ENCODE results near the gene TMC8. TPM values are rescaled to one million over a fixed set of nuclear protein-coding genes. Genes with fewer than 3 reads are reported as not detected.

The TMC8 gene
- polyA plus RNA-seq, 1 of the 3 experiments (the other 2 are of a cell fraction), result 0.18 TPM

- TF ChIP-seq TCF12 (IDR thresholded peaks at IDR 0.05), result no peak
- TF ChIP-seq FOXJ3 (CRISPR knock-in tag; IDR thresholded peaks at IDR 0.05), result no peak
- TF ChIP-seq RFX5 (IDR thresholded peaks at IDR 0.05; ENCODE audit: low read length), result no peak
- TF ChIP-seq NRF1 (IDR thresholded peaks at IDR 0.05; ENCODE audit: low read depth, low read length), result no peak
- TF ChIP-seq POLR2AphosphoS5 (IDR thresholded peaks at IDR 0.05; ENCODE audit: low read depth, low read length), result 0 out of 2 replicates have a peak, but pooled peaks have one; percentile 7
- TF ChIP-seq PBX3 (IDR thresholded peaks at IDR 0.05), result no peak
- TF ChIP-seq RXRA (IDR thresholded peaks at IDR 0.05; ENCODE audit: borderline replicate concordance, low read depth), result no peak
- TF ChIP-seq MEF2A (IDR thresholded peaks at IDR 0.05; ENCODE audit: borderline replicate concordance, low read depth), result no peak
- H3K9me3 ChIP-seq, result no peaks in the 10 kb centered on the region
- no peaks in the 10 kb centered on the region for H3K27me3 ChIP-seq (ENCODE audit: insufficient read depth)
- peaks cover 13% of the 10 kb centered on the region for H3F3A ChIP-seq (replicated peaks; ENCODE audit: insufficient read depth)
- 92% methylated on average over 14 of the region's 15 CpGs for WGBS (ENCODE audit: low lambda C conversion rate)
- peaks cover 14% of the 10 kb centered on the region; the same call in 1 of the 2 replicates for H4K20me1 ChIP-seq (ENCODE audit: insufficient read depth)
- H3K79me2 ChIP-seq (ENCODE audit: insufficient read depth), result no peaks in the 10 kb centered on the region
- peaks cover 0 to 23% of the 10 kb centered on the region in 2 experiments for H3K36me3 ChIP-seq (replicated peaks in 1 of 2; ENCODE audit: control insufficient read depth in 1 of 2, insufficient read depth in 2 of 2, low read length in 1 of 2)
- no peak overlapping the region; a peak in 1 of 4 replicates for H3K27ac ChIP-seq (ENCODE audit: low read depth in 2 of 2, low read length in 1 of 2)
- peaks cover 8 to 11% of the 10 kb centered on the region in 2 experiments; a peak in 2 of 4 replicates for H3K4me1 ChIP-seq (ENCODE audit: control insufficient read depth in 1 of 2, insufficient read depth in 2 of 2, low read depth in 1 of 2, low read length in 1 of 2)
- H3K9me2 ChIP-seq, result no peaks in the 10 kb centered on the region
- H2AFZ ChIP-seq (ENCODE audit: low read depth), result no peak overlapping the region
- CTCF ChIA-PET, result interaction anchor here (0.5 to 8.3 kb wide), 15 partner anchors 10 to 248 kb away, joined by 3 to 131 read pairs (median 5); partner anchors contain the start of genes AFMID and TK1
- H3K4me3 ChIP-seq (ENCODE audit: low read depth in 2 of 2, low read length in 1 of 2), result no peak overlapping the region
- no peak for DNase-seq
- POLR2A ChIA-PET, result interaction anchor here (0.8 to 1.2 kb wide), 4 partner anchors 10 to 134 kb away, joined by 3 to 5 read pairs (median 3); partner anchors contain the start of genes AFMID and TK1
- H3K9ac ChIP-seq, result no peak overlapping the region
- no peak overlapping the region for H3K4me2 ChIP-seq
Measured at GRCh38 chr17:78174346-78174869, 43.8 kb downstream of the TMC8 start.

- CTCF ChIA-PET, result interaction anchor here (0.5 to 8.3 kb wide), 18 partner anchors 11 to 247 kb away, joined by 3 to 131 read pairs (median 10); partner anchors contain the start of genes AFMID and TK1
- POLR2A ChIA-PET, result interaction anchor here (0.8 to 1.4 kb wide), 5 partner anchors 9 to 134 kb away, joined by 3 to 5 read pairs (median 3); partner anchors contain the start of genes AFMID and TK1
- no peak overlapping the region for H3K4me3 ChIP-seq (ENCODE audit: low read depth in 2 of 2, low read length in 1 of 2)
- peaks cover 5 to 8% of the 10 kb centered on the region in 2 experiments; a peak in 2 of 4 replicates for H3K4me1 ChIP-seq (ENCODE audit: control insufficient read depth in 1 of 2, insufficient read depth in 2 of 2, low read depth in 1 of 2, low read length in 1 of 2)
- H3K36me3 ChIP-seq (replicated peaks in 1 of 2; ENCODE audit: control insufficient read depth in 1 of 2, insufficient read depth in 2 of 2, low read length in 1 of 2), result peaks cover 0 to 23% of the 10 kb centered on the region in 2 experiments
- no peak overlapping the region for H2AFZ ChIP-seq (ENCODE audit: low read depth)
- no peaks in the 10 kb centered on the region for H3K9me2 ChIP-seq
- DNase-seq, result no peak
- H3K27ac ChIP-seq (ENCODE audit: low read depth in 2 of 2, low read length in 1 of 2), result no peak overlapping the region; a peak in 1 of 4 replicates
- H3K27me3 ChIP-seq (ENCODE audit: insufficient read depth), result no peaks in the 10 kb centered on the region
- H3K79me2 ChIP-seq (ENCODE audit: insufficient read depth), result no peaks in the 10 kb centered on the region
- TF ChIP-seq RAD21 (IDR thresholded peaks at IDR 0.05; ENCODE audit: low read length) (0 out of 2 replicates have a peak, but pooled peaks have one; percentile 6), RFX5 (IDR thresholded peaks at IDR 0.05; ENCODE audit: low read length) (no peak)
- H3K9ac ChIP-seq, result no peak overlapping the region
- H3K9me3 ChIP-seq, result no peaks in the 10 kb centered on the region
- peaks cover 8% of the 10 kb centered on the region; the same call in 1 of the 2 replicates for H4K20me1 ChIP-seq (ENCODE audit: insufficient read depth)
- H3F3A ChIP-seq (replicated peaks; ENCODE audit: insufficient read depth), result peaks cover 8% of the 10 kb centered on the region
- WGBS (ENCODE audit: low lambda C conversion rate), result 95% methylated on average over 26 of the region's 28 CpGs
- H3K4me2 ChIP-seq, result no peak overlapping the region
Measured at GRCh38 chr17:78174870-78175642, 44.5 kb downstream of the TMC8 start.

Data from SK-N-SH (cell line).